Activated gamma-delta T cell (primary cell): ENCODE data around the gene GUCA2A.

Experiments
- DNase-seq: peaks from one replicate; lab custom pipeline; 2025; lab: John Stamatoyannopoulos, UW

GUCA2A gene

DNA sequence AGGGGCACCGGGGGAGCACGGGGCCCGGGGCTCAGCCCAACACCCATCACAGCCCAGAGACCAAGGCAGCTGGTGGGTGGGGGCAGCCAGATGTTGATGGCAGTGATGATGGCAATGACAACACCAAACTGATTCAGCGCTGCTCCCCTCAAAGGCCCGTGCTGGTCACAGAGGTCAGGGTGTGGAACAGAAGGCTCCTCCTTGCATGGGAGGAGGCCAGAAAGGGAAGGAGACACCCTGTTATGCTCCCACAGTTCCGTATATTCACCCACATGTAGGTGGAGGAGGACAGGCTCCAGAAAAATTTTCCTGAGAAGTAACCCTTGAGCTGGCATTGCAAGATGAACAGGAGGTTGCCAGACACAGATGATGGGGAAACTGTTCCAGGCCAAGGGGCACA is 10.9 kb downstream of the GUCA2A start:
- DNase-seq = no peak

DNA sequence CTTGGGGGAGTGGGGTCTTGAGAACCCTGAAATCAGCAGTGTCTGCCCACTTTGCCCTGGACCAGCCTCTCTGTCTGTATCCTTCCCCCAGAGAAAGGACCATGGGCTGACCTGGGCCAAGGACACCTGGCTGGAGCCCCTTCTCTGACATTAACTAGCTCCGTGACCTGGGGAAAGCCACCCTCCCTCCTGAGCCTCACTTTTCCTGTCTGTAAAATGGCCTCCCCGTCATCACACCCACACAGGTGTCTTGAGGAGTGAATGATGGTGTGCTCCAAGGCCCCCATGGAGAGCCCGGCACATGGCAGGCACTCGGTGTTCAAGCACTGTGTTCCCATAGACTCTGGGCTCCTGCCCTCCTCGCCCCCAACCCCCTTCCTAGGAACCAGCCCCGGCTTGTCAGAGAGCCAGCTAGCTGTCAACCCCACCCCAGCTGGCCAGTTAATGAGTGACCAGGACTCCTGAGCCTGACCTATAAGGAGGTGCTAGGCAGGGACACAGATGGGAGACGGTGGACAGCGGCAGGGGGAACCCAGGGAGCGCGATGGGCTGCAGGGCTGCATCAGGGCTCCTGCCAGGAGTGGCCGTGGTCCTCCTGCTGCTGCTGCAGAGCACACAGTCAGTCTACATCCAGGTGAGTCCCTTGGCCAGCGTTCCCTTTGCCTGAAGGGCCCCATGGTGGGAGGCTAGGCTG is 11.5 kb downstream of the GUCA2A start, which contains the start of gene GUCA2B:
Gene GUCA2B, plus strand, starts transcription at position 504 of the 694 bp plus-strand sequence. Its CDS starts 41 bp downstream, at position 545.
- DNase-seq = no peak

DNA sequence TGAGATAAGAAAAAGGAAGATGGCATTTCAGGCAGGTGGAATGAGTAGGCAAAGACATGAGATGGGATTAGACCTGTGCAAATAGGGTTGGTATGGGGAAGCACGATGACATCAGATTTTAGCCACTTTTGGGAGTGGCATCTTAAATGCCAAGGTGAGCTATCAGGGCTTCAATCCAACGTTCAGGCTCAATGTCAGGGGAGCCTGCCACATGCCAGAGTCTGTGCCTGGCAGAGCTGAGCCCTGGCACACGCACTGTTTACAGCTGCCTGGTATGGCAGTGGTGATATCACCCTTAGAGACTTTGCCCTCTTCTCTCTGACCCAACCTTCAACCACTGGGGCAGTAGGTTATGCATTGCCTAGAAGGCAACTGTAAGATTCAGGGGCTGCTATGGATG is 12.4 kb downstream of the GUCA2A start:
- DNase-seq = no peak

DNA sequence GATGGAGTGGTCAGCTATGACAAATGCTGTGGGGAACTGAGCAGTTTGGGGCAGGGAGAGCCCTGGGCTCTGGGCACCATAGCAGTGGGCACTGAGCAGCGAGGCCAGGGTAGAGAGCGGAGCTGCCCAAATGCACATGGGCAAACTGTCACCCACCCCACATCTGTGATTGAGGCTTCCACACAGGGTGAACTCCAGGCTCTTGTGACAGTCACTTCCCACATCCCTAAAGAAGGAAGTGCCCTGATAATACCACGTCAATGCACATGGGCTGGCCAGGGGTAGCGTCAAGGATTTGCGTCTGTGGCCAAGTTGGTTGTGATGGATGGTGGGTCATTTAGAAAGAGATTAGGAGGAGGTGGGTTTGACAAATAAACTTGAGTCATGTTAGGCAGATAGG is 13.9 kb downstream of the GUCA2A start:
- DNase-seq = no peak

DNA sequence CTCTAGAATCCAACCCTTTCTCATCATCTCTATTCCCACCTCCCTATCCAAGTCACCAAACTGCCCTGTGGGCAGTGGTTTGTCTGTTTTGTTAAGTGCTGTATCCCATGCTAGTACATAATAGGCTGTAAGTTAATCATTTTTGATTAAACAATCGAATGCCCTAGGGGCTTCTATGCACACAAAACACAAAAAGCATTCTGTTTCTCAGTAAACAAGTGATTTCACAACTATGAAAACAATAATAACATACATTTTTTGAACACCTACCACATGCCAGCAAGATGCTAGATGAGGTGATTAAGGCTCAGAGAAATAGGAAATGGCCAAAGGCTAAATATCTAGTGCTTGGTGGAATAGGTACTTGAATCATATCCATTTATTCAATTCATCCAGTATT is 16.4 kb downstream of the GUCA2A start:
- DNase-seq = no peak

DNA sequence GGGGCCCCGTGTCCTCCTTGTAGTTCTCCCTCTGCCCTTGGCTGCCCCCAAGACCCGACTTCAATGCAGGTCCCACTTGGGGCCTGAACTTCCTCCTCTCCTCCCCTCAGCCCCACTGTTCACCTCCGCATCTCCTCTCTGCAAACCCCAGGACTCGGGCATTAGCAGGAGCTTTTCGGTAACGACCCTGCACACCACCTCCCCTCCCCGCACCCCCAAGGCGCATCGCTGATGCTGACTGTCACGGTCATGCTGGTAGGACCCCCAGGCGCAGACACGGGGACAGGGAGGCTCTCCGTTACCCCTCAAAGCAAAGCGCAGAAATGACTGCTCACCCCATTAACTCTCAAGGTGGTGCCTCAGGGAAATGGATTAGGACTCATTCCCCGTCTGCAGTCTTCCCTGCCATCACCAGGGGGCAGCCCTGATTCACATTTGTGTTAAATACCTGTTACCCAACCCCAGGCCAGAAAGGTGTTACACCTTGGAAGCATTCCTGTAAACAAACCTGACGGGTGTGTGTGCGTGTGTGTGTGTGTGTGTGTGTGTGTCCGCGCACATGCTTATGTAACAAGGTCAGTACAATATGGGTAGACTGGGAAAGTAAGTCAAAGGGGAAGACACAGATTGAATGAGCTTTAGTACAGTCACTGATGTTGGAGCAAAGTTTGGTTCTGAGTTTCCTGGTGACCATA is 17.8 kb downstream of the GUCA2A start:
- no peak for DNase-seq

DNA sequence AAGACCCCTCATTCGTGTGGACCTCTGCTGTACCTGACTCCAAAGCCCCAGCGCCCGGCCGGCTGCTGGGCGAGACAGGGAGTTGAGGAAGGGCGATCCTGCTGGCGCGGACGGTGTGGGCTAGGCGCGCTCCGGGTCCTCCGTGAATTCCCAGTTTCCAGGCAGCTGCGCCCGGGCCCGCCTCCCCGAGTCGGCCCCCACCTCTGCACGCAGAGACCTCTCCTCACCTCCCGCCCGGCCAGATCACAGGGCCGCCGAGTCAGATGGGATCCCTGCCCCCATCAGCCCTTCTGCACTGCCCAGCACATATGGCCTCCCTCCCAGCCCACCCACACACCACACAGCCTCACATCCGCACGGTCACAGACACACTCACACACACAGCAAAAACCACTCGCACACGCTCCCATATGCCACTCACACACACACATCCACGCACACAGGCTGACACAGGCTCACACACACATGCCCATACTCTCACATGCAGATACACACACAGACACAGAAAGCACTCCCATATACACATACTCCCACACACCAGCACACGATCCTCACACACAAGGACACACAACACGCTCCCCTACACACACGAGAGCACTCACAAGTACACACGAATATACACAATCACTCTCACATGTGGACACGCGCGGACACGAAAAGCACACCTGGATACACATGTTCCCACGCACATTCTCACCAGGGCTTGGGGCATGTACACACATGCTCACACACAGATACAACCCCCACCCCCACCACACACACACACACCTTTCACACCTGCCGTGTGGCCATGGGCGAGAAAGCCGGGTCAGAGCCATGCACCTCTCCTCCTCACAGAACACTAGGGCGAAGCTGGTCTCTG is 18.6 kb downstream of the GUCA2A start:
- no peak for DNase-seq

DNA sequence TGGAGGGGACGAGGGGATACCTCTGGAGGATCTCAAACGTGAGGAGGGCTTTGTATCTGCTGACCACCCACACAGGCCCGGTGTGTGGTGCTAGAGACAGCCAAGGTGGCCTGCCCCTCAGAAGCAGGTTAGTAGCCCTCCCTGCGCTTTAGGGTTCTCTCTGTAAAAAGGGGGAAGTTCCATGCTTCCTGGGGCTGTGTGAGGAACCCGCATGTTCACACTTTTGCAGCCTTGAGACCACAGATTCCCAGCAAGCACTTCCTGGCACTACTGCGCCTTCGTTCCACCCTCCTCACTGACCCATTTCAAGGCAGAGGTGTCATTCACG is 19.2 kb downstream of the GUCA2A start:
- no peak for DNase-seq

DNA sequence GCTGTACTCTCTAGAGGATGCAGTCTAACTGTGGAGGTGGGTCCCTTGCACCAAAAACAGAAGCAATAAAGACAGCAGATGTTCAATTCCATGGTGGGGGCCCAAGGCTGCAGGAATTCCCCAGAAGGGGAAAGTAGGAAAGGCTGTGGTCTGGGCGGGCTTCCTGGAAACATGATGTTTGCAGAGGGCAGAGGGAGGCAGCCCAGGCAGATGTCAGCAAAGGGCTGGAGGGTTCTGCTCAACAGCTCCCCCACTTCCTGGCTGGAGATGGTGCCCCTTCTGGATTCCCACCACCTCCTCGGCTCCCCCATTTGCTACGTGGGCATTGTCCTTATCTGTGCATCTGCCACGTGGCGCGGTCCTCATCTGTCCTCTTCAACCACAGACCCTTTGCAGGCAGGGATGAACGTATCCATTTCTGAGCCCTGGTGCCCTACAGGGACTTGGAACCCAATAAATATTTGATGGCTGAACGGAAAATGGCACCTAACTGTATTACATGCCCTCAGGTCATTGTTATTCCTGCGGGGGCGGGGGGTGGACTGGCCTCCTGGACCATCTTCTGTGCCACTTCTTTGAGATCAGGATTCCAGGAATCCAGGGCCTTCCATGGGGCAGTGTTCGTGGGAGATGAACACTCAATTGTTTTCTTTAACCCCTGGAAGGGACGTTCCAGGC is 19.7 kb downstream of the GUCA2A start:
- DNase-seq = no peak

DNA sequence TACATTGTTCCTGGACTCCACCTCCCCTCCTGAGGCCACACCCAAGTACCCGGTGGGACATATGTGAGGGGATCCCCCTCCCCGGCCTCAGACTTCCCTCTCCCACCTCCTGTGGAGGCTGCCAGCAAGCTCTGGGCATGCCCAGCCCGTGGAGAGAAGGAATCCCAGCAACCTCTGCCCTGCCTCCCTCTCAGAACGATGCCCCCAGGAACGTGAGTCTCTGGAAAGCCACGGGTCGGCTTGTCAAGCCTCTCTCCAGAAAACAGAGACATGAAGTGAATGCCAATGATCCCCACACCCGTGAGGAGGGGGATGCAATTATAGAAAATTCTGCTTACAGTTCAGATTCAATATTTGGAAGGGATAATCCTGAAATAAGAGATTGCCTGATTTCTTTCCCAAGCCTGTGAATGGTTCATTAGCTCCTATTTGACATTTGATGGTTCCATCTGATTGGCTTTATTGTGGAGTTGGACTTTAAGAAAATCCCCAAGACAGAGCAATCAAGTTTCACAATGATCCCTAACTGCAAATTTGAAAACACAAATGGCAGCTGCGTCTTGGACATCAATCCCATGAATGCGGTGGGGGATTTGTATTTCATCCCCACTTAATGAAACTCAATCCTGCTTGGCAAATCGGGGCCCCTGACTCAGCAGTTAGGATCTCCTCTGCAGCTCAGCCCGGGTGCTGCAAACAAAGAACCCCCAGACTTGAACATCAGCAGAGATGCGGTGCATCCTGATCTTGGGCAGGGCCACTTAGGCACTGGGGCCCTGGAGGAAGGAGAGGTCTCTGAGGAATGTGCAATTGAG is 20.4 kb downstream of the GUCA2A start:
- DNase-seq = no peak

DNA sequence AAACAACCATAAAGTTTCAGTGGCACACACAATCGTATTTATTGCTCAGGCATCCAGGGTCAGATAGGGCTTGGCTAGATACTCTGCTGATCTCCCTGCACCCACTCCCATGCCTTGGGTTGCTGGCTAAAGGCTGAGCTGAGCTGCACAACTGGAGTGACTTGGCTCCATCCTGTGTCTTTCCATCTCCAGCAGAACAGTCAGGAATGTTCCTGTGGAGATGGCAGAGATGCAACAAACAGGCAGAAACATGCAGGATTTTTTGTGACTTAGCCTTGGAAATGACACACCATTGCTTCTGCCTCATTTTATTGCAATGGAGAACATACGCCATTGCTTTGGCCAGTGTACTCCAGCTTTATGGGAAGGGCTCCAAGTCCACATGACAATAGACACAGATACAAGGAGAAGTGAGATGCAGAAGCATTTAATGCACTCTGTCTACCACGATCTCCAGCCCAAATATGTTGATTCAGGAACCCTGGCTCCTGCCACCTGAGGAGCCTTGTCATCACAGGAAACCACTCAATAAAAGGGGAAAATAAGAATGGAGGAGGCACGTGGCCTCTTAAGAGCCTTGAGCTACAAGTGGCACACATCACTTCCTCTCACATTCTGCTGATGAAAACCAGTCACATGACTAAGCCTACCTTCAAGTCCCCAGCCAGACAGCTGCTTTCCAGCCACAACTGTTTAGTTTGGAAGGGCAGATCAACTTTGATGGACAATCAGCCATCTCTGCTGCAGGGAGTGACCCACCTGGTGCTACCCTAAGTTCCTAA is 21.5 kb downstream of the GUCA2A start:
- DNase-seq = no peak

DNA sequence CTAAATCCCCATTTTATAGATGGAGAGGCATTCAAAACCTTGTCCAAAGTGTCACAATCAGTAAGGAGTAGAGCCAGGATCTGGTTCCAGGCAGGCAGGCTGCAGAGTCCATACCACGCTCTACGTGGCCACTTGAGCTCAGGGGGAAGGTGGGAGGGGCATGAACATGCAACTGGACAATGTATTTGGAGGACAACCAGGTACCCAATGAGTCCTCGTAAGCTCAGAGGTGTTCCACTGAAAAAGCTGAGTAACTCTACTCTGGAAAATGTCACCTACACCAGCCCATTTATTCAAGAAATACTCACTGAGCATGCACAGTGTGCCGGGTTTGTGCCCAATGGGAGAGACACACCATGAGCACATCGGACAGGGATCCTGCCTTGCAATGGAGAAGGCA is 22.6 kb downstream of the GUCA2A start:
- DNase-seq = no peak

DNA sequence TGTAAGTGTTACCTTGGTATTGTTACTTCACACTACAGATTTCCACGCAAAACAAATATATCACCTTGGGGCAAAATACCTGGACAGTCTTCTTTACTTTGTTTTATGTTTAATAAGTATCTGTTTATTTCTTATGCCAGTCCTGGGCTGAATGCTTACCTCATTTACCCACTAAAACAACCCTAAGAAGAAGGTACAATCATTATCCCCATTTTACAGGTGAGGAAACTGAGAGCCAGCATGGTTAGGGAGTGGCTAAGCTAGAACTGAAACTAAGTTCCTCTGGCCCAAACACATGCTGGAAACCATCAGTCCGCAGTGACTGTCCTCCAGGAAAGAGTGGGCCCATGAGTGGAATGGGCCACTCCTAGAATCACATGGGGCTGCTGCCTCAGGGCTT is 24.4 kb downstream of the GUCA2A start:
- no peak for DNase-seq

DNA sequence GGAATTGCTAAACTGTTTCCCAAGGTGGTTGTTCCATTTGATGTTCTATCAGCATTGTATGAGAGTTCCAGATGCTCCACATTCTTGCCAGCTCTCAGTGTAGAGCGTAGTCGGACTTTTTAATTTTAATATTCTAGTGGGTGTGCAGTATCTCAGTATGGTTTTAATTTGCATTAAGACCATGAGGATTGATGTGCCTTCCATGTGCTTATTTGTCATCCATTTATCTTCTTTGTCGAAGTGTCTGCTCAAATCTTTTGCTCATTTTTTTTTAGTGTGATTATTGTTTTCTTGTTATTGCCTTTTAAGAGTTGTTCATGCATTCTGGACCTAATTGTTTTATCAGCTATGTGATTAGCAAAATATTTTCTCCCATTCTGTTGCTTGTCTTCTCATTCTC is 25.1 kb downstream of the GUCA2A start:
- DNase-seq = no peak

DNA sequence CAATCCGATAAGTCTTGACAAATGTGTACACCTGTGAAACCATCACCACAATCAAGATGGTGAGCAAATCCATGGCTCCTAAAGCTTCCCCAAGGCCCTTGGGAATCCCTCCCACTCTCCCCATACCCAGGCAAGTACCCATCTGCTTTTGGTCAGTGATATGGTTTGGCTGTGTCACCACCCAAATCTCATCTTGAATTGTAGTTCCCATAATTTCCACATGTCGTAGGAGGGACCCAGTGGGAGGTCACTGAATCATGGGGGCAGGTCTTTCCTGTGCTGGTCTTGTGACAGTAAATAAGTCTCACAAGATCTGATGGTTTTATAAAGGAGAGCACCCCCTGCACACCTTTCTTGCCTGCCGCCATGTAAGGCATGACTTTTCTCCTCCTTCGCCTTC is 26.0 kb downstream of the GUCA2A start:
- no peak for DNase-seq

DNA sequence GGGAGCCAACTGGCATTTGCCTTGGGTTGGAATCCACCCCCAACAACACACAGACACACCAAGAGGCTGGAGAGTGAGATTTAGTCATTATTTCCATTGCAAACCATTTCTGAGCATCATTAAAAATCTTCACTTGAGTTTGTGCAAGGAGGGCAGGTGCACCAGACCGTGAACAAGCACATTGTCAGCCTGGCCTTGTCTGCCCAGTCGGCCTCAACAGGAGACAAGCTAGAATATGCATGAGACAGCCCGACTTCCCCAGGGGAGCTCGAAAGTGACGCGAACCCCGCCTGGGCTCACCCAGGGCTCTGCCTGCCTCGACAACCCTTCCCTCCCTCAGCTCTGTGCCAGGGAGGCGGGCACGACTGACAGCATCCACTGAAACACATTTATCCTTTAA is 26.8 kb downstream of the GUCA2A start:
- DNase-seq = no peak

DNA sequence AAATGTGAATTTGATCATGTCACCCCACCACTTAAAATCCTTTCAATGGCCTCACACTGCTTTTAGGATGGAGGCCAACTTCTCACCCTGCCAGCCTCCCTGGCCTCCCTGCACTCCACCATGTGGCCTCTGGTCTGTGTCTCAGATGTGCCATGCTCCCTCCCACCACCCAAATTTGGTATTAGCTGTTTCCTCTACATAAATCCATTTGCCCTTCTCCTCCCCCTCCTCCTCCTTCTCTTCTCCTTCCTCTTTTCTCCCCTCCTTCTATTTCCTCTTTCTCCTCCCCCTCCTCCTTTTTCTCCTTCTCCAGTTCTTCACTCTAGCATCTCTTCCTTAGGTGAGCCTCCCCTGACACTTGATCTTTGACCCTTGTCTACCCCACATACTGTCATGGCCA is 28.1 kb downstream of the GUCA2A start:
- no peak for DNase-seq

DNA sequence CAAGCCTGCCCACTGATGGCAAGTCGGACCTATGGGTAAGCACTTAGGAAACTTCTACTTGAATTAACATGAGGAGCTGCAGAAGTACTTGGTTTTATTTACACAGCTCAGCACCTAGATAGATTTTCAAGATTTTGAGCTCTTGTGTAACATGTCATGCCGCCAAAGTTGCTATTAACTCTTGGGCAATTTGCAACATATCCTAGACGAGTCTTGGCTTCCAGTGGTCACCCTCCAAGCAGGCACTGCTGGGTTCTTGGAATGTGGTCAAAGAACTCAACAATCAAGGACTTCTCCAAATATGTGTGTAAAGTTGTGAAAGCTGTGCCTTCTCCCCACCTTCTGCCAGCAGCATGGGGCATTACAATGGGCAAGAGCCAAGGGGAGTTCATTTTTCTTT is 29.1 kb downstream of the GUCA2A start:
- no peak for DNase-seq

DNA sequence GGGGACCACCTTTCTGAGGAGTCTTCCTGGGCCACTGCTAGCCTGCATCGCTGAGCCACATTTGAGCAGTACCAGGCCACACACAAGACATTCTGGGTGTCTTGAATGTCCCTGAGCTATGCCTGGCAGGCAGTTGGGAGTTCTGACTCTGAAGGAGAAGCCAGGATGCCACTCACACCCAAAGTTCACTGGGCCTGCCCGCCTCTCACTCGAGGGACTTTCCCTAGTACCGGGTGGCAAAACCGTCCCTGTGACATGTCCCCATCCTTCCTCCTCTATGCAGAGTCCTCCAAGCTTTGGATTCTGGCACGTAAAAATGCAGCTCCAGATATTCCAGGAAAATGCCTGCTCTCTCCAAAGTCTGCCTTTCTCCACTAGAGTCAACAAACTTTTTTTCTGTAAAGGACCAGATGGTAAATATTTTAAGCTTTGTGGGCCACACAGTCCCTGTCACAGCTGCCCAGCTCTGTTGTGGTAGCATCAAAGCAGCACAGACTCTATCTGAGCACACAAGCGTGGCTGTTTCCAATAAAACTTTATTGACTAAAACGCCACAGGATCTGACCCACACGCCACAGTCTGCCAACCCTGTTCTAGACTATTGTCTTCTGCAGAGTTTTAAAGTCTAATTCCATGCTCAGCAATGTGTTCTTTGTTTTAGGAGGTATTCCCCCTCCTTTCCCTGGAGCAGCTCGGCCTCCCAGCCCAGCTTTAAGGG is 30.6 kb downstream of the GUCA2A start:
- DNase-seq = no peak

DNA sequence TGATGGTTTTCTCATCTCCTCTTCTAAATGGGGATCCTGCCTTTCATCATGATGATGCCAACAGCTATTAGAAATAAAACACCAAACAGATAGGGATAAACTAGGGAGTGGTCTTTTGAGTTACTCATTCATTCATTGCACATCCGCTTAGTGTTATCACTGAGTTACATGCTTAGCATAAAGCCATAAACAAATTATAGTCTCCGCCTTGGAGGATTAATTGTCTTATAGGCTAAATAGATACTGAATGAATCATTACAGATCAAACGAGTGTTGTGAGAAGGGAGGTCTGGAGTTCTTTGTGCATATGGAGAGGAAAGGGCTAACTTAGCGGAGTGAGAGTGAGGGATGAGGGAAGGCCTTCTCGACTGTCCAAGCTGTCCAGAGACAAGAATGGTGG is 31.2 kb downstream of the GUCA2A start:
- no peak for DNase-seq
